Measurements from ENCODE around the gene C3. TPM values are rescaled to one million over a fixed set of nuclear protein-coding genes. Genes with fewer than 3 reads are reported as not detected.
A peak's percentile ranks its signal among the peaks of the same experiment; 100 is the strongest.

The C3 gene
- total and polyA plus RNA-seq, 2 of the 13 experiments (the other 11 are each of a cell fraction or from before 2014, with no cell fraction given) = 1,455 to 6,272 TPM

DNA sequence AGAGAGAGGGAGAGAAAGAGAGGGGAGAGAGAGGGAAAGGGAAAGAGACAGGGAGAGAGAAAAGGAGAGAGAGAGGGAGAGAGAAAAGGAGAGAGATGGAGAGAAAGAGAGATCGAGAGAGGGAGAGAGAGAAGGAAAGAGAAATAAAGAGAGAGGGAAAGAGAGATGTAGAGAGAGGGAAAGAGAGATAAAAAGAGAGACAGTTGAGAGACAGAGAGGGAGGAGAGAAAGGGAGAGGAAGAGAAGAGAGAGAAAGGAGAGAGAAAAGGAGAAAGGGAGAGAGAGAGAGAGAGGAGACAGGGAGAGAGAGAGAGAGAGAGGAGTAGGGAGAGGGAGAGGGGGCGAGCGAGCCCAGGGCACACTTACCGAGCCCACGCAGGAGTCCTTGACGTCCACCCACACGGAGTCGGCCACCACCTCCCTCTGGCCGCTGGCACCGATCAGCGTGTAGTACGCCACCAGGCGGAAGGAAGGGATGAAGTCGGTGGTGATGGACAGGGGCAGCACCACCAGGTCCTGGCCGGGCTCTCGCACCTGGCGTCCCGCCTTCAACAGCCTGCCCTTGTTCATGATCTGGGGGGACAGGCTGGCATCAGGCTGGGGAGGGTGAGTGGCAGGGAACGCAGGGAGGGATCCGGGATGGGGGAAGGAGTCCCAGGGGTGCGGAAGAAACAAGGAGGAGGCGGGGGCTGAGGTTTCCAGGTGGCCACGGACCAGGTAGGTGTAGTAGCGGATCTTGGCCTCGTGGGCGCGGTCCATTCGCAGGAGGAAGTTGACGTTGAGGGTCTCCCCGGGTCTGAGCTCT lies 10.0 kb downstream of the C3 start:
- DNase-seq (ENCODE audit: low spot score) (no peak), FAIRE-seq (no peak), ATAC-seq (no peak)
- peak in 1 of 2 experiments; percentile 46; a peak in 1 of 4 replicates for TF ChIP-seq POLR2A (IDR thresholded peaks at IDR 0.05; ENCODE audit: insufficient read depth in 1 of 2, low read depth in 2 of 2, low read length in 2 of 2)
- TF ChIP-seq NFYC (CRISPR knock-in tag; IDR thresholded peaks at IDR 0.05) = no peak
- TF ChIP-seq, protein P1, sequence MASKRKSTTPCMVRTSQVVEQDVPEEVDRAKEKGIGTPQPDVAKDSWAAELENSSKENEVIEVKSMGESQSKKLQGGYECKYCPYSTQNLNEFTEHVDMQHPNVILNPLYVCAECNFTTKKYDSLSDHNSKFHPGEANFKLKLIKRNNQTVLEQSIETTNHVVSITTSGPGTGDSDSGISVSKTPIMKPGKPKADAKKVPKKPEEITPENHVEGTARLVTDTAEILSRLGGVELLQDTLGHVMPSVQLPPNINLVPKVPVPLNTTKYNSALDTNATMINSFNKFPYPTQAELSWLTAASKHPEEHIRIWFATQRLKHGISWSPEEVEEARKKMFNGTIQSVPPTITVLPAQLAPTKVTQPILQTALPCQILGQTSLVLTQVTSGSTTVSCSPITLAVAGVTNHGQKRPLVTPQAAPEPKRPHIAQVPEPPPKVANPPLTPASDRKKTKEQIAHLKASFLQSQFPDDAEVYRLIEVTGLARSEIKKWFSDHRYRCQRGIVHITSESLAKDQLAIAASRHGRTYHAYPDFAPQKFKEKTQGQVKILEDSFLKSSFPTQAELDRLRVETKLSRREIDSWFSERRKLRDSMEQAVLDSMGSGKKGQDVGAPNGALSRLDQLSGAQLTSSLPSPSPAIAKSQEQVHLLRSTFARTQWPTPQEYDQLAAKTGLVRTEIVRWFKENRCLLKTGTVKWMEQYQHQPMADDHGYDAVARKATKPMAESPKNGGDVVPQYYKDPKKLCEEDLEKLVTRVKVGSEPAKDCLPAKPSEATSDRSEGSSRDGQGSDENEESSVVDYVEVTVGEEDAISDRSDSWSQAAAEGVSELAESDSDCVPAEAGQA (IDR thresholded peaks at IDR 0.05; ENCODE audit: low read depth) = no peak
- TF ChIP-seq, protein P1 (CRISPR knock-in tag; IDR thresholded peaks at IDR 0.05; ENCODE audit: borderline replicate concordance) = no peak
- TF ChIP-seq ASH2L (IDR thresholded peaks at IDR 0.05; ENCODE audit: insufficient read length, low read depth, low read length) = no peak
- no peak for TF ChIP-seq HDAC2 (CRISPR knock-in tag; IDR thresholded peaks at IDR 0.05)
- no peak for TF ChIP-seq ZNF343 (CRISPR knock-in tag; IDR thresholded peaks at IDR 0.05)
- TF ChIP-seq ARID5B (CRISPR knock-in tag; IDR thresholded peaks at IDR 0.05) = no peak
- TF ChIP-seq, protein P2, sequence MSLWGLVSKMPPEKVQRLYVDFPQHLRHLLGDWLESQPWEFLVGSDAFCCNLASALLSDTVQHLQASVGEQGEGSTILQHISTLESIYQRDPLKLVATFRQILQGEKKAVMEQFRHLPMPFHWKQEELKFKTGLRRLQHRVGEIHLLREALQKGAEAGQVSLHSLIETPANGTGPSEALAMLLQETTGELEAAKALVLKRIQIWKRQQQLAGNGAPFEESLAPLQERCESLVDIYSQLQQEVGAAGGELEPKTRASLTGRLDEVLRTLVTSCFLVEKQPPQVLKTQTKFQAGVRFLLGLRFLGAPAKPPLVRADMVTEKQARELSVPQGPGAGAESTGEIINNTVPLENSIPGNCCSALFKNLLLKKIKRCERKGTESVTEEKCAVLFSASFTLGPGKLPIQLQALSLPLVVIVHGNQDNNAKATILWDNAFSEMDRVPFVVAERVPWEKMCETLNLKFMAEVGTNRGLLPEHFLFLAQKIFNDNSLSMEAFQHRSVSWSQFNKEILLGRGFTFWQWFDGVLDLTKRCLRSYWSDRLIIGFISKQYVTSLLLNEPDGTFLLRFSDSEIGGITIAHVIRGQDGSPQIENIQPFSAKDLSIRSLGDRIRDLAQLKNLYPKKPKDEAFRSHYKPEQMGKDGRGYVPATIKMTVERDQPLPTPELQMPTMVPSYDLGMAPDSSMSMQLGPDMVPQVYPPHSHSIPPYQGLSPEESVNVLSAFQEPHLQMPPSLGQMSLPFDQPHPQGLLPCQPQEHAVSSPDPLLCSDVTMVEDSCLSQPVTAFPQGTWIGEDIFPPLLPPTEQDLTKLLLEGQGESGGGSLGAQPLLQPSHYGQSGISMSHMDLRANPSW (CRISPR knock-in tag; IDR thresholded peaks at IDR 0.05; ENCODE audit: borderline replicate concordance) = no peak
- peak; percentile 49 for TF ChIP-seq RBM39 (IDR thresholded peaks at IDR 0.05; ENCODE audit: low read depth, low read length, poor library complexity, severe bottlenecking)
- TF ChIP-seq TOPORS (CRISPR knock-in tag; IDR thresholded peaks at IDR 0.05) = no peak

More for the DNA sequence above, 10.0 kb downstream of the C3 start:
- ChIA-PET POLR2A (interaction anchor here (1.2 to 1.6 kb wide), 2 partner anchors 15 to 20 kb away, joined by 3 to 5 read pairs; no protein-coding TSS in a partner anchor), CTCF (ENCODE audit: low intra/inter-chr PET ratio, low total read pairs) (no interaction called here)
- H3K27ac ChIP-seq (ENCODE audit: extremely low read length, insufficient read depth, low read length) = no peak overlapping the region
- in situ Hi-C loops (cut with HindIII; ENCODE audit: extremely low pct_ligation_motif_present, low pct_unique_long_range_greater_than_20kb) = no loop called here
- H2AFZ ChIP-seq (ENCODE audit: low read length) = no peak overlapping the region
- no peaks in the 10 kb centered on the region for H3K9me3 ChIP-seq (ENCODE audit: low read length)
- H3K4me1 ChIP-seq (ENCODE audit: insufficient read depth, low read length) = 0 out of 2 replicates have a peak, but pooled peaks cover 23% of the 10 kb centered on the region
- 97% methylated on average over 30 of the region's 30 CpGs for WGBS (ENCODE audit: low lambda C conversion rate)
- peaks cover 73% of the 10 kb centered on the region for H4K20me1 ChIP-seq (ENCODE audit: insufficient read depth, low read length)
- H3K4me3 ChIP-seq (replicated peaks in 1 of 3; ENCODE audit: insufficient read depth in 1 of 3, low read depth in 2 of 3, low read length in 3 of 3) = no peak overlapping the region
- H3K9ac ChIP-seq (ENCODE audit: insufficient read depth, low read depth, low read length) = no peak overlapping the region
- peaks cover 32 to 79% of the 10 kb centered on the region in 2 experiments for H3K36me3 ChIP-seq (replicated peaks in 1 of 2; ENCODE audit: control insufficient read depth in 1 of 2, insufficient read depth in 2 of 2, low read length in 2 of 2)
- intact Hi-C loops (cut with micrococcal nuclease; ENCODE audit: unreplicated experiment) = no loop called here
- H3K27me3 ChIP-seq (ENCODE audit: control insufficient read depth in 1 of 2, insufficient read depth in 2 of 2, low read length in 2 of 2) = no peaks in the 10 kb centered on the region
- no TSS peak for BruUV-seq (replicated peaks)
- H3K79me2 ChIP-seq (ENCODE audit: insufficient read depth, low read length) = no peaks in the 10 kb centered on the region
- H3K4me2 ChIP-seq (ENCODE audit: low read depth, low read length) = no peak overlapping the region
